ENCODE data around the gene CDC37L1.

CDC37L1 gene

GRCh38 chr9:4679268-4680172 lies at the start of gene CDC37L1:
TSS of gene CDC37L1 (plus strand) at chr9:4679569. CDS start at chr9:4679768, 199 bp downstream.
- TF ChIP-seq, protein P1, sequence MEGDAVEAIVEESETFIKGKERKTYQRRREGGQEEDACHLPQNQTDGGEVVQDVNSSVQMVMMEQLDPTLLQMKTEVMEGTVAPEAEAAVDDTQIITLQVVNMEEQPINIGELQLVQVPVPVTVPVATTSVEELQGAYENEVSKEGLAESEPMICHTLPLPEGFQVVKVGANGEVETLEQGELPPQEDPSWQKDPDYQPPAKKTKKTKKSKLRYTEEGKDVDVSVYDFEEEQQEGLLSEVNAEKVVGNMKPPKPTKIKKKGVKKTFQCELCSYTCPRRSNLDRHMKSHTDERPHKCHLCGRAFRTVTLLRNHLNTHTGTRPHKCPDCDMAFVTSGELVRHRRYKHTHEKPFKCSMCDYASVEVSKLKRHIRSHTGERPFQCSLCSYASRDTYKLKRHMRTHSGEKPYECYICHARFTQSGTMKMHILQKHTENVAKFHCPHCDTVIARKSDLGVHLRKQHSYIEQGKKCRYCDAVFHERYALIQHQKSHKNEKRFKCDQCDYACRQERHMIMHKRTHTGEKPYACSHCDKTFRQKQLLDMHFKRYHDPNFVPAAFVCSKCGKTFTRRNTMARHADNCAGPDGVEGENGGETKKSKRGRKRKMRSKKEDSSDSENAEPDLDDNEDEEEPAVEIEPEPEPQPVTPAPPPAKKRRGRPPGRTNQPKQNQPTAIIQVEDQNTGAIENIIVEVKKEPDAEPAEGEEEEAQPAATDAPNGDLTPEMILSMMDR (IDR thresholded peaks at IDR 0.05; ENCODE audit: insufficient read depth, low read depth, low read length, missing control alignments), result peak; percentile 60
- peak; percentile 96 for DNase-seq (ENCODE audit: low read depth)

DNA sequence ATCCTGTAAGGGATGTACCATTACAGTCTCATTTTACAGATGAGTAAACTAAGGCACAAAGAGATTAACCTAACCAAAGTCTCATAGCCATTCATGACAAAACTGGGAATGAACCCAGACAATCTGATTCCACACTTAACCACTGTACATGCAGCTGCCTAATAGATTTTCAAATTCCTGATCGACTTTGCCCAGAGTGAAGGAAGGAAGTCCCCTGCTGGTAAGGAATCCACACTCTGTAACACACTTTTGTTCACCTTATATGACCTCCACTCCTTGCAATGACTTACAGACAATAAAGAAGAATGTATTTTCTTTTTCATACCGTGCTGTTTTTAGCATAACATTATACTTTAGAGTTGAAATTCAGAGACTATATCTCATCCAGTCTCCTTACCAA lies 48.5 kb upstream of the CDC37L1 start:
- TF ChIP-seq, protein P1 (IDR thresholded peaks at IDR 0.05; ENCODE audit: insufficient read depth, low read depth, low read length, missing control alignments), result no peak
- DNase-seq (ENCODE audit: low read depth), result no peak
- H3K4me3 ChIP-seq (ENCODE audit: low read length), result no peak overlapping the region

More at GRCh38 chr9:4679268-4680172, at the start of gene CDC37L1:
- H3K4me3 ChIP-seq (ENCODE audit: low read length), result peak within 1 kb of the TSS; percentile 88

- H3K4me3 ChIP-seq (ENCODE audit: low read length), result no peak overlapping the region
- TF ChIP-seq, protein P1 (IDR thresholded peaks at IDR 0.05; ENCODE audit: insufficient read depth, low read depth, low read length, missing control alignments), result no peak
- no peak for DNase-seq (ENCODE audit: low read depth)
Observed at GRCh38 chr9:4638968-4639367, 40.4 kb upstream of the CDC37L1 start.

- TF ChIP-seq, protein P1 (IDR thresholded peaks at IDR 0.05; ENCODE audit: insufficient read depth, low read depth, low read length, missing control alignments), result no peak
- H3K4me3 ChIP-seq (ENCODE audit: low read length), result no peak overlapping the region
- no peak for DNase-seq (ENCODE audit: low read depth)
Observed at GRCh38 chr9:4639420-4639819, 39.9 kb upstream of the CDC37L1 start.

DNA sequence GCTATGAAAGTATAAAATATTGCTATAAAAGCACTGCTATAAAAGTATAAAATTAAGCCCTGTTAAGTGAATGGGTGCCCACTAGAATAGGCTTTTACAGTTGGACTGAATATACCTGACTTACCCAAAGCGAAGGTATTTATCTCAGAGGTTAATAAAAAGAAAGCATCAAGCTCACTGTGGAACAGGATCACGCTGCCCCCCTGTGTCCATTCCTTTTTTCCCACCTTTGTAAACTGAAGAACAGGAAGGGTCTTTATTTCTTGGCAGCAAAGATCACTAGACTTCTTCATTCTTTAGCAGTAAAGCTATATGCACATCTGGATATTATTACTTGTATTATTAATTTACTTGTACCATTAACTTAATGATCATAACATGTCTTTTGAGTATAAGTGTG lies 39.3 kb upstream of the CDC37L1 start:
- no peak overlapping the region for H3K4me3 ChIP-seq (ENCODE audit: low read length)
- DNase-seq (ENCODE audit: low read depth), result peak; percentile 25
- TF ChIP-seq, protein P1 (IDR thresholded peaks at IDR 0.05; ENCODE audit: insufficient read depth, low read depth, low read length, missing control alignments), result peak; percentile 33

GRCh38 chr9:4642351-4642750 lies 37.0 kb upstream of the CDC37L1 start:
- no peak overlapping the region for H3K4me3 ChIP-seq (ENCODE audit: low read length)
- TF ChIP-seq, protein P1 (IDR thresholded peaks at IDR 0.05; ENCODE audit: insufficient read depth, low read depth, low read length, missing control alignments), result no peak
- DNase-seq (ENCODE audit: low read depth), result no peak
